K562 (cell line): ENCODE measurements around the gene OBSCN. TPM values are rescaled to one million over a fixed set of nuclear protein-coding genes. Genes with fewer than 3 reads are reported as not detected.

ENCODE experiments used
- BCOR ChIP-seq: fragments of 450-650 bp; IDR thresholded peaks from 2 replicates; pipeline ENCODE4 v1.6.1; 2016
- EZH2 ChIP-seq: IDR thresholded peaks from 2 replicates; pipeline ENCODE4 v1.6.1; 2012; ENCODE audit warnings: low read depth, mild to moderate bottlenecking, inconsistent platforms, low read length, borderline replicate concordance
- NFE2 ChIP-seq: IDR thresholded peaks from 2 replicates; pipeline ENCODE4 v1.6.1; 2014; ENCODE audit warnings: antibody characterized with exemption, low read depth
- RBM25 ChIP-seq: fragments of 200-400 bp; formaldehyde crosslinking; IDR thresholded peaks from 2 replicates; pipeline ENCODE4 v1.6.1; 2018; ENCODE audit warnings: low read length, low read depth, moderate library complexity; ENCODE audit not compliant: severe bottlenecking
- SLC30A9 ChIP-seq: fragments of 250-450 bp; sonication (Bioruptor Pico); IDR thresholded peaks from 2 replicates; pipeline ENCODE4 v1.8.0; 2022; ENCODE audit warnings: mild to moderate bottlenecking, moderate library complexity
- TARDBP ChIP-seq: fragments of 450-650 bp; IDR thresholded peaks from 2 replicates; pipeline ENCODE4 v1.6.1; 2016
- ZNF12 ChIP-seq: sonication (generic); formaldehyde crosslinking; IDR thresholded peaks from 2 replicates; pipeline ENCODE4 v1.4.0; 2020; ENCODE audit warnings: mild to moderate bottlenecking, missing genetic modification reagents
- ZNF316 ChIP-seq: fragments of 450-650 bp; IDR thresholded peaks from 2 replicates; pipeline ENCODE4 v1.6.1; 2016
- ZNF707 ChIP-seq: fragments of 250-450 bp; sonication (Bioruptor Pico); conservative IDR thresholded peaks from 2 replicates; pipeline ENCODE4 v1.8.0; 2022; ENCODE audit warnings: inconsistent platforms, mild to moderate bottlenecking, moderate library complexity
- polyA plus RNA-seq, 8 experiments: library from polyadenylated mRNA; depleted of rRNA in 4 of 8; stranded (reverse) in 5 of 8; unstranded in 3 of 8; fragments of >200 nt; fragmentation: Nextera tagmentation in 2 of 8; fragmentation: Illumina TruSeq in 1 of 8; extraction: Ambion mirVana in 2 of 8; extraction: Trizol in 1 of 8; gene quantifications; 2 replicates each; pipeline versions ENCODE4 v1.2.1 to v1.2.3, GENCODE V29; 2011 to 2014; ENCODE audit warnings: inconsistent platforms in 1 of 8, missing spikeins in 1 of 8
- total RNA-seq, 7 experiments: library from RNA; depleted of rRNA in 6 of 7; stranded (reverse); fragments of >200 nt in 6 of 7; fragmentation: Illumina TruSeq in 2 of 7; extraction: Trizol in 2 of 7; gene quantifications; 2 replicates each; pipeline versions ENCODE4 v1.2.1 to v1.2.3, GENCODE V29; 2011 to 2021; ENCODE audit warnings: low replicate concordance in 1 of 7
- TF ChIP-seq, protein P1 (sequence below), 2 experiments: fragments of 450-650 bp in 1 of 2; sonication (generic) in 1 of 2; formaldehyde crosslinking; conservative IDR thresholded peaks; 2 replicates each; pipeline versions ENCODE4 v1.4.0 to v1.8.1; 2020 to 2022; ENCODE audit warnings: mild to moderate bottlenecking in 1 of 2, missing genetic modification reagents in 1 of 2
- TF ChIP-seq, protein P2 (sequence below): fragments of 450-650 bp; IDR thresholded peaks from 2 replicates; pipeline ENCODE4 v1.6.1; 2016
- TF ChIP-seq, protein P3 (sequence below): IDR thresholded peaks from 3 replicates; pipeline ENCODE4 v1.6.1; 2011; ENCODE audit warnings: borderline replicate concordance, mild to moderate bottlenecking; ENCODE audit not compliant: insufficient read length, insufficient read depth
- TF ChIP-seq, protein P4 (sequence below), 3 experiments: fragments of 200-800 bp in 1 of 3; fragments of 250-450 bp in 1 of 3; fragments of 450-650 bp in 1 of 3; sonication (Bioruptor Pico) in 1 of 3; sonication (Bioruptor generic) in 1 of 3; formaldehyde crosslinking in 1 of 3; IDR thresholded peaks; 2 replicates each; pipeline versions ENCODE4 v1.6.1 to v1.8.0; 2016 to 2022; ENCODE audit warnings: mild to moderate bottlenecking in 2 of 3, missing genetic modification characterization in 2 of 3, missing compliant biosample characterization in 1 of 3, moderate library complexity in 1 of 3
- TF ChIP-seq, protein P5 (sequence below): fragments of 250-450 bp; sonication (Bioruptor Pico); IDR thresholded peaks from 2 replicates; pipeline ENCODE4 v1.5.0; 2020; ENCODE audit warnings: mild to moderate bottlenecking, borderline replicate concordance
- TF ChIP-seq, protein P6 (sequence below): fragments of 450-650 bp; formaldehyde crosslinking; IDR thresholded peaks from 2 replicates; pipeline ENCODE4 v1.4.0; 2020; ENCODE audit warnings: mild to moderate bottlenecking, moderate library complexity

Gene OBSCN
- total and polyA plus RNA-seq, 9 of the 15 experiments (the other 6 are each of a cell fraction or from before 2014, with no cell fraction given), result 0.18 to 19.7 (median 3.6) TPM

DNA sequence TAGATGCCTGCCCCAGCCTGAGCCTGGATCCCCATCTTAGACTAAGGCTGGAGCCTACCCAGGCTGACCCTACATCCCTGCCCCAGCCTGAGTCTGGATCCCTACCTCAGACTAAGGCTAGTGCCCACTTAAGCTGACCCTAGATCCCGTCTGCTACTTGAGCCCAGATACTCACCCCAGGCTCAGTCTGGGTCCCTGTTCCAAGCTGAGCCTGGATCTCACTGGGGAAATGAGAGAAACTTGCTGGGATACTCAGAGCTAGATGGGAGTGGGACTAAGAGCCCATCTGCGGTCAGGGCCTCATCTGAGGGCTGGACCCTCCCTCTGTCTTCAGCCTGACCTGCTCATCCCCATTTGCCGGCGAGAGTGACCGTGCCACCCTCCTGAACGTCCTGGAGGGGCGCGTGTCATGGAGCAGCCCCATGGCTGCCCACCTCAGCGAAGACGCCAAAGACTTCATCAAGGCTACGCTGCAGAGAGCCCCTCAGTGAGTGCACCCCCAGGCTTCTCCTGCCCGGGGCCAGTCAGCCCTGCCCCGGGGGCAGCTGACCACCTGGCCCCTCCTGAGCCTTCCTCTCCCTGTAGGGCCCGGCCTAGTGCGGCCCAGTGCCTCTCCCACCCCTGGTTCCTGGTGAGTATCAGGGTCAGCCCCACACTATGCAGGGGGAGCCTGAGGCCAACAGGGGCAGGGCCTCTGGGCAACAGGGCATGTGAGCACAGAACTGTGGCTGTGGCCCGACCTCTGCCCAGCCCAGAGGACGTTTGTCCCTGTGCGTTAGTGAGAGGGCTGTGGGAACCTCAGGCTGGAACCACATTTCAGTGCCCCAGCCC lies 162.0 kb downstream of the OBSCN start (continued):
- TF ChIP-seq, protein P1, sequence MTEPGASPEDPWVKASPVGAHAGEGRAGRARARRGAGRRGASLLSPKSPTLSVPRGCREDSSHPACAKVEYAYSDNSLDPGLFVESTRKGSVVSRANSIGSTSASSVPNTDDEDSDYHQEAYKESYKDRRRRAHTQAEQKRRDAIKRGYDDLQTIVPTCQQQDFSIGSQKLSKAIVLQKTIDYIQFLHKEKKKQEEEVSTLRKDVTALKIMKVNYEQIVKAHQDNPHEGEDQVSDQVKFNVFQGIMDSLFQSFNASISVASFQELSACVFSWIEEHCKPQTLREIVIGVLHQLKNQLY (CRISPR knock-in tag; conservative IDR thresholded peaks at IDR 0.05), result no peak
- TF ChIP-seq, protein P2, sequence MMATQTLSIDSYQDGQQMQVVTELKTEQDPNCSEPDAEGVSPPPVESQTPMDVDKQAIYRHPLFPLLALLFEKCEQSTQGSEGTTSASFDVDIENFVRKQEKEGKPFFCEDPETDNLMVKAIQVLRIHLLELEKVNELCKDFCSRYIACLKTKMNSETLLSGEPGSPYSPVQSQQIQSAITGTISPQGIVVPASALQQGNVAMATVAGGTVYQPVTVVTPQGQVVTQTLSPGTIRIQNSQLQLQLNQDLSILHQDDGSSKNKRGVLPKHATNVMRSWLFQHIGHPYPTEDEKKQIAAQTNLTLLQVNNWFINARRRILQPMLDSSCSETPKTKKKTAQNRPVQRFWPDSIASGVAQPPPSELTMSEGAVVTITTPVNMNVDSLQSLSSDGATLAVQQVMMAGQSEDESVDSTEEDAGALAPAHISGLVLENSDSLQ, result no peak
- TF ChIP-seq, protein P3, sequence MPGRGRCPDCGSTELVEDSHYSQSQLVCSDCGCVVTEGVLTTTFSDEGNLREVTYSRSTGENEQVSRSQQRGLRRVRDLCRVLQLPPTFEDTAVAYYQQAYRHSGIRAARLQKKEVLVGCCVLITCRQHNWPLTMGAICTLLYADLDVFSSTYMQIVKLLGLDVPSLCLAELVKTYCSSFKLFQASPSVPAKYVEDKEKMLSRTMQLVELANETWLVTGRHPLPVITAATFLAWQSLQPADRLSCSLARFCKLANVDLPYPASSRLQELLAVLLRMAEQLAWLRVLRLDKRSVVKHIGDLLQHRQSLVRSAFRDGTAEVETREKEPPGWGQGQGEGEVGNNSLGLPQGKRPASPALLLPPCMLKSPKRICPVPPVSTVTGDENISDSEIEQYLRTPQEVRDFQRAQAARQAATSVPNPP, result no peak
- TF ChIP-seq, protein P4, sequence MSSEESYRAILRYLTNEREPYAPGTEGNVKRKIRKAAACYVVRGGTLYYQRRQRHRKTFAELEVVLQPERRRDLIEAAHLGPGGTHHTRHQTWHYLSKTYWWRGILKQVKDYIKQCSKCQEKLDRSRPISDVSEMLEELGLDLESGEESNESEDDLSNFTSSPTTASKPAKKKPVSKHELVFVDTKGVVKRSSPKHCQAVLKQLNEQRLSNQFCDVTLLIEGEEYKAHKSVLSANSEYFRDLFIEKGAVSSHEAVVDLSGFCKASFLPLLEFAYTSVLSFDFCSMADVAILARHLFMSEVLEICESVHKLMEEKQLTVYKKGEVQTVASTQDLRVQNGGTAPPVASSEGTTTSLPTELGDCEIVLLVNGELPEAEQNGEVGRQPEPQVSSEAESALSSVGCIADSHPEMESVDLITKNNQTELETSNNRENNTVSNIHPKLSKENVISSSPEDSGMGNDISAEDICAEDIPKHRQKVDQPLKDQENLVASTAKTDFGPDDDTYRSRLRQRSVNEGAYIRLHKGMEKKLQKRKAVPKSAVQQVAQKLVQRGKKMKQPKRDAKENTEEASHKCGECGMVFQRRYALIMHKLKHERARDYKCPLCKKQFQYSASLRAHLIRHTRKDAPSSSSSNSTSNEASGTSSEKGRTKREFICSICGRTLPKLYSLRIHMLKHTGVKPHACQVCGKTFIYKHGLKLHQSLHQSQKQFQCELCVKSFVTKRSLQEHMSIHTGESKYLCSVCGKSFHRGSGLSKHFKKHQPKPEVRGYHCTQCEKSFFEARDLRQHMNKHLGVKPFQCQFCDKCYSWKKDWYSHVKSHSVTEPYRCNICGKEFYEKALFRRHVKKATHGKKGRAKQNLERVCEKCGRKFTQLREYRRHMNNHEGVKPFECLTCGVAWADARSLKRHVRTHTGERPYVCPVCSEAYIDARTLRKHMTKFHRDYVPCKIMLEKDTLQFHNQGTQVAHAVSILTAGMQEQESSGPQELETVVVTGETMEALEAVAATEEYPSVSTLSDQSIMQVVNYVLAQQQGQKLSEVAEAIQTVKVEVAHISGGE (CRISPR knock-in tag; IDR thresholded peaks at IDR 0.05), result no peak
- 0 out of 2 replicates have a peak, but pooled peaks have one; percentile 25 for TF ChIP-seq ZNF12 (CRISPR knock-in tag)
- TF ChIP-seq ZNF316, result no peak
- TF ChIP-seq SLC30A9, result no peak
- TF ChIP-seq, protein P5, sequence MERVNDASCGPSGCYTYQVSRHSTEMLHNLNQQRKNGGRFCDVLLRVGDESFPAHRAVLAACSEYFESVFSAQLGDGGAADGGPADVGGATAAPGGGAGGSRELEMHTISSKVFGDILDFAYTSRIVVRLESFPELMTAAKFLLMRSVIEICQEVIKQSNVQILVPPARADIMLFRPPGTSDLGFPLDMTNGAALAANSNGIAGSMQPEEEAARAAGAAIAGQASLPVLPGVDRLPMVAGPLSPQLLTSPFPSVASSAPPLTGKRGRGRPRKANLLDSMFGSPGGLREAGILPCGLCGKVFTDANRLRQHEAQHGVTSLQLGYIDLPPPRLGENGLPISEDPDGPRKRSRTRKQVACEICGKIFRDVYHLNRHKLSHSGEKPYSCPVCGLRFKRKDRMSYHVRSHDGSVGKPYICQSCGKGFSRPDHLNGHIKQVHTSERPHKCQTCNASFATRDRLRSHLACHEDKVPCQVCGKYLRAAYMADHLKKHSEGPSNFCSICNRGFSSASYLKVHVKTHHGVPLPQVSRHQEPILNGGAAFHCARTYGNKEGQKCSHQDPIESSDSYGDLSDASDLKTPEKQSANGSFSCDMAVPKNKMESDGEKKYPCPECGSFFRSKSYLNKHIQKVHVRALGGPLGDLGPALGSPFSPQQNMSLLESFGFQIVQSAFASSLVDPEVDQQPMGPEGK, result no peak
- TF ChIP-seq EZH2, result no peak
- TF ChIP-seq NFE2, result no peak
- TF ChIP-seq, protein P6, sequence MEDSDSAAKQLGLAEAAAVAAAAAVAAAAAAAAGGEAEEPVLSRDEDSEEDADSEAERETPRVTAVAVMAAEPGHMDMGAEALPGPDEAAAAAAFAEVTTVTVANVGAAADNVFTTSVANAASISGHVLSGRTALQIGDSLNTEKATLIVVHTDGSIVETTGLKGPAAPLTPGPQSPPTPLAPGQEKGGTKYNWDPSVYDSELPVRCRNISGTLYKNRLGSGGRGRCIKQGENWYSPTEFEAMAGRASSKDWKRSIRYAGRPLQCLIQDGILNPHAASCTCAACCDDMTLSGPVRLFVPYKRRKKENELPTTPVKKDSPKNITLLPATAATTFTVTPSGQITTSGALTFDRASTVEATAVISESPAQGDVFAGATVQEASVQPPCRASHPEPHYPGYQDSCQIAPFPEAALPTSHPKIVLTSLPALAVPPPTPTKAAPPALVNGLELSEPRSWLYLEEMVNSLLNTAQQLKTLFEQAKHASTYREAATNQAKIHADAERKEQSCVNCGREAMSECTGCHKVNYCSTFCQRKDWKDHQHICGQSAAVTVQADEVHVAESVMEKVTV (CRISPR knock-in tag), result no peak
- no peak for TF ChIP-seq RBM25
- TF ChIP-seq TARDBP, result no peak
- no peak for TF ChIP-seq BCOR
- TF ChIP-seq ZNF707 (CRISPR knock-in tag), result no peak
